GM12892 (cell line): Measurements from ENCODE around the gene TTC9C.

ENCODE experiments used
- DNase-seq: peaks from one replicate; pipeline ENCODE4 v3.0.0; 2011; ENCODE audit not compliant: insufficient read length
- FAIRE-seq: peaks from 2 replicates; lab custom pipeline; 2011; peaks lifted over from hg19 to GRCh38; lab: Jason Lieb, UNC
- POLR2A ChIP-seq: IDR thresholded peaks from 2 replicates; pipeline ENCODE4 v1.6.1; 2011; ENCODE audit warnings: low read depth, low read length, control low read depth
- POLR2AphosphoS5 ChIP-seq: IDR thresholded peaks from 2 replicates; pipeline ENCODE4 v1.6.1; 2011; ENCODE audit warnings: low read depth, low read length, control low read depth
- TAF1 ChIP-seq: IDR thresholded peaks from 2 replicates; pipeline ENCODE4 v1.6.1; 2011; ENCODE audit warnings: low read depth, mild to moderate bottlenecking, control low read depth, low read length, borderline replicate concordance

TTC9C gene

DNA sequence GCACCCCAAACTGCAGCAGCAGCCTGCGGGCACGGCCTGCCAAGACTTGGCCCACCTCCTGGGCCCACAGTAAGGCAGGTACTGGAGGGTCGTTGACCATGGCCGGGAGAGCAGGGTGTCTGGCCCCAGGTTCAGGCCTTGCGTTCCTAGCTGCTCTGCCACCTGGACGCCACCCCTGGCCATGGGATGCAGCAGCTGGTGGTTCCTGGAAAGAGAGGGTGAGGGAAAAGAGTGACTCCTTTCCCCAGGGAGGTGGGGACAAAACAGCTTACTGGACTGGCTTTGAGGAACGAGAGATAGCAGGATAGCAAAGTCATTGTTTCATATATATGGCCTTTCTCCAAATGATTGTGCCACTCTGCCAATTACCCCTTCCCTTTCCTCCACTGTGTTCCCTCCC is 22.9 kb upstream of the TTC9C start:
- FAIRE-seq = no peak
- TF ChIP-seq POLR2A (no peak), TAF1 (no peak), POLR2AphosphoS5 (no peak)
- DNase-seq = no peak

GRCh38 chr11:62705880-62706849 is 22.1 kb upstream of the TTC9C start:
- peak; percentile 94 for FAIRE-seq
- DNase-seq = peak; percentile 95
- no peak; the same call in 1 of the 2 replicates for TF ChIP-seq POLR2AphosphoS5
- TF ChIP-seq POLR2A = peak; percentile 66; the same call in 1 of the 2 replicates
- TF ChIP-seq TAF1 = no peak

DNA sequence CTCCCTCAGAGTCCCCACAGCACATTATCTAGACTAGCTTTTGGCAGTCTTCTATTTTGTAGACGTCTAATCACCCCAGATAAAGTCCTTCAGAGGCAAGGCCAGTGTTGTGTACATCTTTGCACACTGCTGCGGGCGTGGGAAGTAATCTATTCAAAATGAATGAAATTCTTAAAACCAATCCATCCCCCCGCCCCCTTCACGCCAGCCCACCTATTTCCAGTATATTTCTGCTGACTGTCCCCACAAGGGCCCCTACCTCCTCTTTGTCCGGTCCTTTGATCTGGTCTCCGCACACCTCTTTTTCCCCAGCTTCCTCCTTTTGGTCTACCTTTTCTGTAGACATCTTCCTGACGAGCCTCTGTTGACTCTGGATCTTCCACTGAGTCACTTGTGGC is 21.4 kb upstream of the TTC9C start:
- TF ChIP-seq POLR2A (no peak), TAF1 (no peak), POLR2AphosphoS5 (no peak)
- DNase-seq (no peak), FAIRE-seq (no peak)

DNA sequence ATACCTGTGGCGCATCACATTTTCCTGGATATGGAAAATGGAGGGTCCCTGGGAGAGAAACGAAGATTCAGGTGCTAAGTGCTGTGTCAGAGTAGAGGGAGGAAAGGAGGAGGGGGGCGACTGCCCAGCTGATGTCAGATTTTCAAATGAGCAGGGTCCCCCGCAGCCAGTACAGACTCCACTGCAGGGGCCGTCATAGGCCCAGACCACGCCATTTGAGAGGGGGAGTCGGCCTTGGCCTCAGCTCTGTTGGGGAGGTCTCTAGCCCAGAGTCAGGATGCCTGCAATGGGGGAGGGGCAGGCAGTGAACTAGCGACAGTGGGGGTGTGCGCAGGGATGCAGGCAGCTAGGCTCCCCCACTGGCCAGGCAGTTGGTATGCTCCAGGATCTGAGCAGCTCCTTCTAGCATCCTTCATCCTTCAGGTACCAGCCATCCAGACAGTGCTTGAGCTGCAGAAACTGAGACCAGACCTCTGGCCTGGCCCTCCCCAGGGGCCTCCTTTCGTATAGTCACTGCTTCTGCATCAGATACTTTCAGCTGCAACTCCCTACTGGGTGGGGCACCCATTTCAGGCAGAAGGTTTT is 20.9 kb upstream of the TTC9C start, which contains the start of the genes BSCL2 and GNG3:
Gene BSCL2, minus strand, starts transcription at position 148 of the 585 bp plus-strand sequence. CDS start 229 bp downstream, outside the sequence.
Gene GNG3, plus strand, starts transcription at position 400 of the 585 bp plus-strand sequence. CDS start 620 bp downstream, outside the sequence.
- FAIRE-seq (no peak), DNase-seq (no peak)
- TF ChIP-seq POLR2AphosphoS5 = no peak
- TF ChIP-seq TAF1 = no peak
- no peak for TF ChIP-seq POLR2A

DNA sequence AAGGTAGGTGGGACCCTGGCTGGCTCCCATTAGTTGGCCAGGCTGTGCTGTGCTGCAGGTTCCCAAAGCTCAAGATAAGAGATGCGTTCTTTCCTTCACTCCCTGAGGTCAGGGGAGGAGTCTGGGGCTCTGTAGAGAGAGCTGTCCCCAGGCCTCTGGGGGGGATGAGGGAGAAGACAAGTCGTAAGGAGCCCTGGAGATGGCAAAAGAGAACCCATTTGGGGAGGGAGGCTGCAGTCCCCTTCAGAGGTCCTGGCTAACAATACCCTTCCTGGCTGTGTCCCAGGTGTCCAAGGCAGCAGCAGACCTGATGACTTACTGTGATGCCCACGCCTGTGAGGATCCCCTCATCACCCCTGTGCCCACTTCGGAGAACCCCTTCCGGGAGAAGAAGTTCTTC is 19.9 kb upstream of the TTC9C start:
- FAIRE-seq = no peak
- no peak for TF ChIP-seq POLR2AphosphoS5
- no peak for TF ChIP-seq TAF1
- no peak for TF ChIP-seq POLR2A
- no peak for DNase-seq

GRCh38 chr11:62708793-62709192 is 19.5 kb upstream of the TTC9C start:
- no peak for DNase-seq
- TF ChIP-seq TAF1 (no peak), POLR2AphosphoS5 (no peak), POLR2A (no peak)
- FAIRE-seq = peak; percentile 21

DNA sequence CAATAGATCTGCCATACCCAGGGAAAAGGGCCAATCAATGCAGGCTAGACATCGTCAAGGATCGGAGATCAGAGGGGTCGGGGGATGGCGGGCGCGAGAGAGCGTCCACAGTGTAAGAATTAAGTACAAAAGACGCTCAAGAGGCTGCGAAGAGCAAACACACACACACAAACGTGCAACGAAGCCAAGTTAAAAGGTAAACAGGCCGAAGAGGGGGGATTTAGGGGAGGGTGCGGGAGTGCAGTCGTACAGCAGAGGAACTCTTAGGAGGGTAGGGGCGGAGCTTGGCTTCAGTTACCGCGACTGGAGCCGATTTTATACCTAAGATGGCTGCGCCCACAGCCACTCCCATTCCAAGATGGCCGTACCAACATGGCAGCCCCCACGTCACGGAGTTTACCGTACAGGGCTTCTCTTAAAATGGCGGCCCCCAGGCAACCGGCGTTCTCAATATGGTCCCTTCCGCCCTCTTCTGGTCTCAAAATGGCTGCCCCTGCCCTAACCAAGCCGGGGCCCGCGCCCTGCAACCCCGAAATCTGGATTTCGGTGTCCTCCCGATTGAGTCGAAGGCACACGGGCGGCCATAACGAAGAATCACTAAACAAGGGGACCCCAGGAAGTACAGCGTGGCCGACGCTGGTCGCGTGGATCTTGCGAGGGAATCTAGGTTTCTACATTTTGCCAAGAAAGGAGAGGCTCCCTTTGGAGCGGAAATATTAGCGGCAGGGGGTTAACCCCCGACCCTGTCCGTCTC is 18.9 kb upstream of the TTC9C start:
- FAIRE-seq = peak; percentile 99
- peak; percentile 76 for DNase-seq
- TF ChIP-seq POLR2A (peak; percentile 82), TAF1 (peak; percentile 49; the same call in 1 of the 2 replicates), POLR2AphosphoS5 (peak; percentile 92)

DNA sequence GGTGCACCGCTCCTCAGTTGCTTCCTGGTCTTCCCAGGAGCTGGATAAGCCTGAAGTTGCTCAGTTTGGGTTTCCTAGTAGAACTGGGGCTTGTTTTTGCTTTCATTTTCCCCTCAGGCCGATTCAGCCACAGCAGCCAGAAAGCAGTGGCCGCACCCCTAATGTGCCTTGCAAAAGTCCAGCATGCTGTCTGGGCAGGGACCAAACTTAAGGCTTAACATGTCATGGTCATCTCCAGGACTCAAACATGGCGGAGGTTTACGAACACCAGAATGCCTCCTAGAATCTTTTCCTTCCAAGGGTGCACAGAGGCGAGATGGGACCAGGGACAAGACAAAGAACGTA is 18.3 kb upstream of the TTC9C start:
- FAIRE-seq = no peak
- TF ChIP-seq POLR2AphosphoS5 = no peak
- TF ChIP-seq POLR2A = no peak
- no peak for TF ChIP-seq TAF1
- no peak for DNase-seq

DNA sequence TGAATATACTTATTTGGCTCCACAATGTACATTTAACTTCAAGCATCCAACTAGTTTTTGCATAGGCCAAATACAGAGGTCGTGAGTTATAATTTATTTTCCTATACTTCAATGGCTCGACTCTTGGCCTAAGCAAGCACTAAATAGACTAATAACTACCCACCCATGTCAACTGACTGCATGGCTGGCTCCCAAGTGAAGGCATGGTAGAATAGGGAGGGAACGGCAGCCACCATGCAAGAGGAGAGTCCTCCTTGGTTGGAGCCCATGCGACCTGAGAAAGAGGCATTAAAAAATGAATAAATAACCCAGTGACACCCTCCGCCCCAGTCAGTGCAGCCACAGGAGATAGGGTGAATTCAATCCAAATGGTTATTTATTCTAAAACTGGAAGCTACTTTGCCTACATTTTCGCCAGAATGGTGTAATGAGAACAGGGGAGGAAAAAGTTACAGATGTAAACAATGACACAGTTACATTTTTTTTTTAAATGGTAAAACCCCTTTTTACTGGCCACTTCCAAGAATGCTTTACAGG is 15.9 kb upstream of the TTC9C start:
- DNase-seq (no peak), FAIRE-seq (no peak)
- TF ChIP-seq POLR2A (no peak), POLR2AphosphoS5 (no peak), TAF1 (no peak)

DNA sequence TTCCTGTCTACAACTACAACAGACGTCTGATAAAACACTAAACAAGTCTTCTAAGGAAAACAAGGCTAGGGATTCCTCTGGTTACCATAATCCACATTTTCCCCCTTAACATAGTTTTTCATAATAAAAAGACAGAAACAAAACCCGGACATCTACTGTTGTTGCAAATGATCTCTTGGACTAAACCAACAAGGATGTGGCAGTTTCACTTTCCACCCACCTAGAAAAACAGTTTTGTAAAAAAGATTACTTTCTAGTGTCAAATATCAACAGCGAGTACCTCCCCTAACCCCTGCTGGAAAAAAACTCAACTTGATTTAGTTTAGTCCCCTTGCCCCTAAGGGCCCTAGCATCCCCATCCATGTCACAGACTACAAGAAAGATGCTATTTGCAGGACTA is 15.4 kb upstream of the TTC9C start:
- no peak for TF ChIP-seq POLR2AphosphoS5
- FAIRE-seq (no peak), DNase-seq (no peak)

DNA sequence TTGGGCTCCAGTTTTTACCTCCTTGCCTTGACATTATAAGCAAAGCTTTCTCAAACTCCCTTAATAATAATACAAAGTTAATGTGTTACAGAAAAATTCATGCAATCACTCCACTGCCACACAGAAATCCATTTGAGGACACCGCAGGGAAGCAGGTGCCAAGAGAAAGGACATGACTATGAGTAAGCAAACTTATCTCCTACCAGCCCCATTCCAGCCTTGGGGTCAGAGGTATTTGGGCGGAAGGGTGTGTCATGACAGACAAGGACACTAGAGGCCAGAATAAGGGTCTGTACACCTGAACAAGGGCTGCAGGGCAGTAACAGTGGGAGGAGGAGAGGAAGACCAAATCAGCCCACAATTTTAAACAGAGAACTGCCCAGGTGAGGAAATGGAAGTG is 14.9 kb upstream of the TTC9C start:
- DNase-seq = no peak
- no peak for TF ChIP-seq TAF1
- TF ChIP-seq POLR2A = no peak
- TF ChIP-seq POLR2AphosphoS5 = no peak
- FAIRE-seq = no peak
